Measurements from ENCODE around the gene PSMB8.

The PSMB8 gene

DNA sequence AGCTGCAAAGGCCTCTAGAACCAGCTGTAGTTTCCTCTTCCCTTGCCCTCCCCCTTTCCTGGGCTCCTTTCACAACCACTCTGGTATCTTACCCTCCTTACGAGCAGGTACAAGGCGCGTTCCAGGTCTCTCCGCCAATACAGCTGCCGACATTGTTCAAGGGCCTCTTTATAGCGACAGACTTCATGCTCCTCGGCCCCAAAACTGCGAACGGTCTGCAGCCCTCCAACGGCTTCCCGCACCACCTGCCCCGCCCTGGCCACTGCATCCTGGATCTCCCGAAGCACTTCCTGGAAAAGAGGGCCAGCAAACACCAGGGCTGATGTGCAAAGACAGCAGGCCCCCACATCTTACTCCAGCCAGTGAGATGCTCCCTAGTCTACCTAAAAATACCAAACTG is 11.3 kb downstream of the PSMB8 start:
- H3K27ac ChIP-seq (ENCODE audit: insufficient read depth in 1 of 2, low read depth in 1 of 2, low read length in 2 of 2, poor library complexity in 1 of 2, severe bottlenecking in 2 of 2), result no peak overlapping the region
- H3K27me3 ChIP-seq (replicated peaks in 2 of 5; ENCODE audit: control insufficient read depth in 4 of 5, insufficient read depth in 5 of 5, low read length in 4 of 5), result no peaks in the 10 kb centered on the region
- H3K4me3 ChIP-seq (ENCODE audit: control insufficient read depth in 1 of 7, extremely low read depth in 1 of 7, insufficient read depth in 4 of 7, low read depth in 2 of 7, low read length in 6 of 7), result no peak overlapping the region
- 94% methylated on average over 13 of the region's 13 CpGs for WGBS (ENCODE audit: insufficient coverage)
- H3K4me1 ChIP-seq (ENCODE audit: control extremely low read depth in 1 of 4, control insufficient read depth in 4 of 4, insufficient read depth in 4 of 4, low read length in 3 of 4), result peaks cover 0 to 9% (median 6%) of the 10 kb centered on the region in 4 experiments
- peaks cover 11 to 71% (median 52%) of the 10 kb centered on the region in 4 experiments for H3K36me3 ChIP-seq (ENCODE audit: control insufficient read depth in 4 of 4, insufficient read depth in 4 of 4, low read length in 3 of 4)
- ChIA-PET CTCF (interaction anchor here (0.9 to 2.0 kb wide), 3 partner anchors 9 to 26 kb away, joined by 3 to 8 read pairs (median 5); no protein-coding TSS in a partner anchor), POLR2A (no interaction called here)
- DNase-seq, result no peak
- no peaks in the 10 kb centered on the region for H3K9me3 ChIP-seq (ENCODE audit: control extremely low read depth in 1 of 5, control insufficient read depth in 4 of 5, insufficient read depth in 2 of 5, low read depth in 1 of 5, low read length in 4 of 5)

DNA sequence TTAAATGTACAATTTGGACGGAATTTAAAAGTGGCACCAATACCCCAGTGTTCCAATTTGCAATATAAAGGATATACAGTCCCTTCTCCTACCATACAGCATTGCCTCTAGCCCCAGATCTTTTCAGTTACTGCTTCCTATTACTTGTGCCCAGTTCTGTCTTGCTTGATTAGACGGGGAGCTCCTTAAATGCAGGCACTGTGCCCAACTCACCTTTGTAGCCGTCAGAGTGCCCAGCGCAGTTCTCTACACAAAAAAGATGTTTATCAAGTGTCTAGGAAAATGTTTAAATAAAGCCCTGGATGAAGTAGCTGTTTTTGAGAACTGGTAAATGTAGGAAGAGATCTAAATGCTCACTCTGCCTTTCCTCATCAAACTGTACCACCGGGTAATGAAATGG is 12.9 kb downstream of the PSMB8 start:
- H3K9me3 ChIP-seq (ENCODE audit: control extremely low read depth in 1 of 5, control insufficient read depth in 4 of 5, insufficient read depth in 2 of 5, low read depth in 1 of 5, low read length in 4 of 5), result no peaks in the 10 kb centered on the region
- CTCF ChIA-PET, result interaction anchor here (1.0 to 1.3 kb wide), 3 partner anchors 23 to 156 kb away, joined by 3 to 4 read pairs (median 4); partner anchors contain the start of gene TAP1
- 100% methylated on average over 4 of the region's 5 CpGs for WGBS (ENCODE audit: insufficient coverage)
- H3K4me1 ChIP-seq (ENCODE audit: control extremely low read depth in 1 of 4, control insufficient read depth in 4 of 4, insufficient read depth in 4 of 4, low read length in 3 of 4), result no peaks in the 10 kb centered on the region
- POLR2A ChIA-PET, result no interaction called here
- H3K4me3 ChIP-seq (ENCODE audit: control insufficient read depth in 1 of 7, extremely low read depth in 1 of 7, insufficient read depth in 4 of 7, low read depth in 2 of 7, low read length in 6 of 7), result no peak overlapping the region
- no peak for DNase-seq
- H3K27ac ChIP-seq (ENCODE audit: insufficient read depth in 1 of 2, low read depth in 1 of 2, low read length in 2 of 2, poor library complexity in 1 of 2, severe bottlenecking in 2 of 2), result no peak overlapping the region
- peaks cover 12 to 72% (median 54%) of the 10 kb centered on the region in 4 experiments for H3K36me3 ChIP-seq (ENCODE audit: control insufficient read depth in 4 of 4, insufficient read depth in 4 of 4, low read length in 3 of 4)
- H3K27me3 ChIP-seq (replicated peaks in 2 of 5; ENCODE audit: control insufficient read depth in 4 of 5, insufficient read depth in 5 of 5, low read length in 4 of 5), result no peaks in the 10 kb centered on the region

DNA sequence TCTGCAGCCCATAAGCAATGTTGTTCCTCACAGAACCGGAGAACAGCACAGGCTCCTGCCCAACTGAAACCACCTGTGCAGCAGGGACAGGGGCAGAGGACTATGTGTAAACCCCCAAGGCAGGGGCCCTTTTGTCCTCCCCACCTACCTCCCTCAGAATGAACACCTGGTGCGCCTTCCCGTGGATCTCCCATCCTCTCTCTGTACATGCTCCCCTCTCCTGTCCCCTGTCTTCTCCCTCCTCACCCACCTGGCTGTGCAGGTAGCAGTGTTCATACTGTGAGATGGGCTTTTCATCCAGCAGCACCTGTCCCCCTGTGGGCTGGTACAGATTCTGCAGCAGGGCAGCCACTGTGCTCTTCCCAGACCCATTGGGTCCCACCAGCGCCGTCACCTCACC is 13.8 kb downstream of the PSMB8 start:
- ChIA-PET CTCF (interaction anchor here (1.3 to 5.4 kb wide), 4 partner anchors 8 to 157 kb away, joined by 4 to 30 read pairs (median 6); partner anchors contain the start of genes HLA-DMA and TAP2), POLR2A (no interaction called here)
- Histone ChIP-seq H3K4me1 (ENCODE audit: control extremely low read depth in 1 of 4, control insufficient read depth in 4 of 4, insufficient read depth in 4 of 4, low read length in 3 of 4) (no peaks in the 10 kb centered on the region), H3K4me3 (ENCODE audit: control insufficient read depth in 1 of 7, extremely low read depth in 1 of 7, insufficient read depth in 4 of 7, low read depth in 2 of 7, low read length in 6 of 7) (no peak overlapping the region), H3K27me3 (replicated peaks in 2 of 5; ENCODE audit: control insufficient read depth in 4 of 5, insufficient read depth in 5 of 5, low read length in 4 of 5) (no peaks in the 10 kb centered on the region), H3K9me3 (ENCODE audit: control extremely low read depth in 1 of 5, control insufficient read depth in 4 of 5, insufficient read depth in 2 of 5, low read depth in 1 of 5, low read length in 4 of 5) (no peaks in the 10 kb centered on the region), H3K27ac (ENCODE audit: insufficient read depth in 1 of 2, low read depth in 1 of 2, low read length in 2 of 2, poor library complexity in 1 of 2, severe bottlenecking in 2 of 2) (no peak overlapping the region), H3K36me3 (ENCODE audit: control insufficient read depth in 4 of 4, insufficient read depth in 4 of 4, low read length in 3 of 4) (peaks cover 10 to 64% (median 49%) of the 10 kb centered on the region in 4 experiments)
- no peak for DNase-seq
- 100% methylated on average over 5 of the region's 5 CpGs for WGBS (ENCODE audit: insufficient coverage)

DNA sequence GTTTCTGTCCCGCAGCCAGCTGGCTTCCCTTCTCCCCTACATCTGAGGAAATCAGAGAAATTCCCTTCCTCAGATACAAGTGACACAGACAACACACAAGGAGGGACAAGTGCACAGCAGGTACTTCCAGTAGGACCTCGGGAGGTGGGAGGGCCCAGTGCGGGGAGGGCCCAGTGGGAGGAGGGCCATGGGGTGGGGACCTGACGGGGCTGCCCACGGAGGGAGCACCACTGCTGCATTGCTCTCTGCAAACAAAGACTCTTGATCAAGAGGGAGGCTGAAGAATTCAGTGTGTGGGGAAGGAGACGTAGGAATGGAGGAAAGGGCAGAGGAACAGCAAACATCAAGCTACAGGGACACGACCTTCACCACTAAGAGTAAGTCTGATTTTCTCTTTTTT is 14.4 kb downstream of the PSMB8 start:
- ChIA-PET CTCF (interaction anchor here (3.0 to 7.3 kb wide), 3 partner anchors 9 to 124 kb away, joined by 8 to 44 read pairs (median 30); partner anchors contain the start of genes HLA-DMA and TAP2), POLR2A (no interaction called here)
- no peaks in the 10 kb centered on the region for H3K4me1 ChIP-seq (ENCODE audit: control extremely low read depth in 1 of 4, control insufficient read depth in 4 of 4, insufficient read depth in 4 of 4, low read length in 3 of 4)
- H3K36me3 ChIP-seq (ENCODE audit: control insufficient read depth in 4 of 4, insufficient read depth in 4 of 4, low read length in 3 of 4), result peaks cover 10 to 59% (median 46%) of the 10 kb centered on the region in 4 experiments
- H3K9me3 ChIP-seq (ENCODE audit: control extremely low read depth in 1 of 5, control insufficient read depth in 4 of 5, insufficient read depth in 2 of 5, low read depth in 1 of 5, low read length in 4 of 5), result no peaks in the 10 kb centered on the region
- no peaks in the 10 kb centered on the region for H3K27me3 ChIP-seq (replicated peaks in 2 of 5; ENCODE audit: control insufficient read depth in 4 of 5, insufficient read depth in 5 of 5, low read length in 4 of 5)
- no peak overlapping the region for H3K4me3 ChIP-seq (ENCODE audit: control insufficient read depth in 1 of 7, extremely low read depth in 1 of 7, insufficient read depth in 4 of 7, low read depth in 2 of 7, low read length in 6 of 7)
- WGBS (ENCODE audit: insufficient coverage), result 84% methylated on average over 6 of the region's 7 CpGs
- no peak for DNase-seq
- no peak overlapping the region for H3K27ac ChIP-seq (ENCODE audit: insufficient read depth in 1 of 2, low read depth in 1 of 2, low read length in 2 of 2, poor library complexity in 1 of 2, severe bottlenecking in 2 of 2)

DNA sequence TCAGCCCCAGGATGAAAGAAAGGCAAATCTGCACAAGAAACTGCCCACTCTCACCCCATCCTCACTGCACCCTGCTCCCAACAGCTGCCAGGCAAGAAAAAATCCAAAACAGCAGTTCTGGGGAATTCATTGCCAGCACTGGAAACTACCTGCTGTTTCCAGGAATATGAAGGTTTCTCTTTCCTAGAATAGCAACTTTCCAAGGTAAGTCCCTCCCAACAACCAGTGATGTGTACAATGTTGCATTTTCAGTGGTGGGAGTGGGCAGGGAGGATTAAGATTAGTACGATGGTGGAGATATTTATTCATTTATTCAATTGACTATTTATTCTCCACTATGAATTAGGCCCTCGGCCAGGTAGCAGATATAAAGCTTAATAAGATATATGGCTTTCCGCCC is 16.8 kb downstream of the PSMB8 start:
- DNase-seq, result no peak
- ChIA-PET POLR2A (interaction anchor here (0.9 kb wide), 1 partner anchor 145 kb away, joined by 3 read pairs; no protein-coding TSS in a partner anchor), CTCF (interaction anchor here (0.6 to 7.3 kb wide), 9 partner anchors 11 to 615 kb away, joined by 3 to 44 read pairs (median 8); partner anchors contain the start of genes HLA-DMA, PSMB9, TAP1 and TAP2)
- Histone ChIP-seq H3K9me3 (ENCODE audit: control extremely low read depth in 1 of 5, control insufficient read depth in 4 of 5, insufficient read depth in 2 of 5, low read depth in 1 of 5, low read length in 4 of 5) (no peaks in the 10 kb centered on the region), H3K27me3 (replicated peaks in 2 of 5; ENCODE audit: control insufficient read depth in 4 of 5, insufficient read depth in 5 of 5, low read length in 4 of 5) (no peaks in the 10 kb centered on the region), H3K4me1 (ENCODE audit: control extremely low read depth in 1 of 4, control insufficient read depth in 4 of 4, insufficient read depth in 4 of 4, low read length in 3 of 4) (peaks cover 0 to under 1% (median 0%) of the 10 kb centered on the region in 4 experiments), H3K27ac (ENCODE audit: insufficient read depth in 1 of 2, low read depth in 1 of 2, low read length in 2 of 2, poor library complexity in 1 of 2, severe bottlenecking in 2 of 2) (no peak overlapping the region), H3K4me3 (ENCODE audit: control insufficient read depth in 1 of 7, extremely low read depth in 1 of 7, insufficient read depth in 4 of 7, low read depth in 2 of 7, low read length in 6 of 7) (no peak overlapping the region), H3K36me3 (ENCODE audit: control insufficient read depth in 4 of 4, insufficient read depth in 4 of 4, low read length in 3 of 4) (peaks cover 10 to 45% (median 34%) of the 10 kb centered on the region in 4 experiments)
- 80% methylated on average over 1 of the region's 3 CpGs for WGBS (ENCODE audit: insufficient coverage)

DNA sequence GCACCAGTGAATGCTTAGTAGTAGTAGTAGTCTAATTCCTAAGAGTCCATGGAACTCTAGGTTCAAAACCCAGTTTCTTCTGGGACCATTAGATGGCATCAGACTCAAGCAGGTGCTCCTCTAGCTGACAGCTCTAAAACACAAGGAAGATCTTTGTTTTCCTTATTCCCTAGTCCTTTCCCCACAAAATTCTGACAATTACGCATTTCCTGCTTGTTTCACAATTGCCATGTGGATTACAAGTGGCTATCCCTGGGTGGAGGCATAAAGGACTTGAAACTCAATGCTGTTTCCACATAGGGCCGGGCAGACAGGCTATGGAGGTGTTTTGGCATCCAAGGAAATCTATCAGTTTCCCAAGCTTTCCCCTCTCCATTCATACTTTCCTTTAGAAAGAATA is 17.9 kb downstream of the PSMB8 start:
- H3K9me3 ChIP-seq (ENCODE audit: control extremely low read depth in 1 of 5, control insufficient read depth in 4 of 5, insufficient read depth in 2 of 5, low read depth in 1 of 5, low read length in 4 of 5), result no peaks in the 10 kb centered on the region
- ChIA-PET POLR2A (no interaction called here), CTCF (interaction anchor here (1.1 to 7.3 kb wide), 9 partner anchors 12 to 412 kb away, joined by 3 to 44 read pairs (median 6); partner anchors contain the start of genes PSMB9, TAP1 and TAP2)
- H3K36me3 ChIP-seq (ENCODE audit: control insufficient read depth in 4 of 4, insufficient read depth in 4 of 4, low read length in 3 of 4), result peaks cover 10 to 35% (median 26%) of the 10 kb centered on the region in 4 experiments
- no peak overlapping the region for H3K27ac ChIP-seq (ENCODE audit: insufficient read depth in 1 of 2, low read depth in 1 of 2, low read length in 2 of 2, poor library complexity in 1 of 2, severe bottlenecking in 2 of 2)
- DNase-seq, result peak; percentile 22 to 36 (median 26)
- H3K27me3 ChIP-seq (replicated peaks in 2 of 5; ENCODE audit: control insufficient read depth in 4 of 5, insufficient read depth in 5 of 5, low read length in 4 of 5), result no peaks in the 10 kb centered on the region
- no peak overlapping the region for H3K4me3 ChIP-seq (ENCODE audit: control insufficient read depth in 1 of 7, extremely low read depth in 1 of 7, insufficient read depth in 4 of 7, low read depth in 2 of 7, low read length in 6 of 7)
- peaks cover 4 to 11% (median 8%) of the 10 kb centered on the region in 4 experiments for H3K4me1 ChIP-seq (ENCODE audit: control extremely low read depth in 1 of 4, control insufficient read depth in 4 of 4, insufficient read depth in 4 of 4, low read length in 3 of 4)
- whole genome bisulfite sequencing (ENCODE audit: insufficient coverage), result 100% methylated on average over 2 of the region's 2 CpGs

DNA sequence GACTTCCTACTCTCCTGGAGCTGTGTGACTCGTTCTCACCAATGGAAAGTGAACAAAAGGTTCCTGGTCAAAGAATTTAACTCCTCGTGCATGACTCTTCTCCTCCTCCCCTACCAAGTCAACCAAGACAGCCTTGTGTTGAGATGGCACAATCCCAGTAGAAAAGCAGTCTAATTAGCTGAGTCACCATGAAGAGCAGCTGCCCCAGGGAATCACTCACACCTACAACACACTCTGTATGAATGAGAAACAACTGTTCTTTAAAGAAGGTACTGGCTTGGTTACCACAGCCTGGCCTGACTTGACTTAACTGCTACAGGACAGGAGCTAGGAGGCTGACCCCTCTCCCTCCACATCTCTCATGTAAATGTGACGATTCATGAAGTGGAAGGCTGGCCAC is 24.1 kb downstream of the PSMB8 start:
- POLR2A ChIA-PET, result no interaction called here
- Histone ChIP-seq H3K4me1 (ENCODE audit: control extremely low read depth in 1 of 4, control insufficient read depth in 4 of 4, insufficient read depth in 4 of 4, low read length in 3 of 4) (peaks cover 6 to 50% (median 15%) of the 10 kb centered on the region in 4 experiments), H3K36me3 (ENCODE audit: control insufficient read depth in 4 of 4, insufficient read depth in 4 of 4, low read length in 3 of 4) (no peaks in the 10 kb centered on the region), H3K9me3 (ENCODE audit: control extremely low read depth in 1 of 5, control insufficient read depth in 4 of 5, insufficient read depth in 2 of 5, low read depth in 1 of 5, low read length in 4 of 5) (no peaks in the 10 kb centered on the region), H3K4me3 (ENCODE audit: control insufficient read depth in 1 of 7, extremely low read depth in 1 of 7, insufficient read depth in 4 of 7, low read depth in 2 of 7, low read length in 6 of 7) (no peak overlapping the region), H3K27me3 (replicated peaks in 2 of 5; ENCODE audit: control insufficient read depth in 4 of 5, insufficient read depth in 5 of 5, low read length in 4 of 5) (no peaks in the 10 kb centered on the region), H3K27ac (ENCODE audit: insufficient read depth in 1 of 2, low read depth in 1 of 2, low read length in 2 of 2, poor library complexity in 1 of 2, severe bottlenecking in 2 of 2) (no peak overlapping the region)
- no peak for DNase-seq
- CTCF ChIA-PET, result interaction anchor here (0.8 to 2.0 kb wide), 7 partner anchors 9 to 575 kb away, joined by 3 to 9 read pairs (median 3); partner anchors contain the start of genes TAP1 and TAP2
- WGBS (ENCODE audit: insufficient coverage), result 100% methylated on average over 3 of the region's 3 CpGs
